ENCODE data around the gene IL17RC. TPM values are rescaled to one million over a fixed set of nuclear protein-coding genes. Genes with fewer than 3 reads are reported as not detected.

Gene IL17RC
- total RNA-seq, 1 experiment from 2014 or later = 17.6 TPM

DNA sequence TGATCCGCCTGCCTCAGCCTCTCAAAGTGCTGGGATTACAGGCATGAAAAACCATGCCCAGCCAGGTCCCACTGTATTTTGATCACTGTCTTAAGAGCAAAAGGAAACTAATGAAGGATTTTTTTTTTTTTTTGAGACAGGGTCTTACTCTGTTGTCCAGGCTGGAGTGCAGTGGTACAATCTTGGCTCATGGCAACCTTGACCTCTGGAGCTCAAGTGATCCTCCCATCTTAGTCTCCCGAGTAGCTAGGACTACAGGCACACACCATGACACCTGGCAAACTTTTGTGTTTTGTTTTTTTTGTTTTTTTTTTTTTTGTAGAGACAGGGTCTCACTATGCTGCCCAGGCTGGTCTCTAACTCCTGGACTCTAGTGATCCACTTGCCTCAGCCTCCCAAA lies 63.4 kb downstream of the IL17RC start:
- TF ChIP-seq POLR2A (IDR thresholded peaks at IDR 0.05; ENCODE audit: borderline replicate concordance, extremely low read depth, insufficient read depth, insufficient read length) (no peak), SP1 (IDR thresholded peaks at IDR 0.05; ENCODE audit: low read depth) (no peak), JUND (IDR thresholded peaks at IDR 0.05) (no peak), CEBPB (IDR thresholded peaks at IDR 0.05; ENCODE audit: low read depth) (no peak), SRF (IDR thresholded peaks at IDR 0.05; ENCODE audit: low read depth) (no peak), ZFX (IDR thresholded peaks at IDR 0.05) (no peak), EZH2phosphoT487 (IDR thresholded peaks at IDR 0.05; ENCODE audit: borderline replicate concordance) (no peak), RAD21 (IDR thresholded peaks at IDR 0.05; ENCODE audit: low read depth) (no peak), TCF7L2 (IDR thresholded peaks at IDR 0.05; ENCODE audit: borderline replicate concordance, extremely low read depth, insufficient read depth, insufficient read length) (no peak), EZH2 (IDR thresholded peaks at IDR 0.05) (no peak), CBX3 (IDR thresholded peaks at IDR 0.05; ENCODE audit: low read depth) (no peak), EGR1 (IDR thresholded peaks at IDR 0.05; ENCODE audit: low read depth) (no peak), ZNF274 (IDR thresholded peaks at IDR 0.05; ENCODE audit: low read depth, low read length) (no peak)
- TF ChIP-seq, protein P1, sequence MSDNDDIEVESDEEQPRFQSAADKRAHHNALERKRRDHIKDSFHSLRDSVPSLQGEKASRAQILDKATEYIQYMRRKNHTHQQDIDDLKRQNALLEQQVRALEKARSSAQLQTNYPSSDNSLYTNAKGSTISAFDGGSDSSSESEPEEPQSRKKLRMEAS (IDR thresholded peaks at IDR 0.05) = no peak
- TF ChIP-seq, protein P2, sequence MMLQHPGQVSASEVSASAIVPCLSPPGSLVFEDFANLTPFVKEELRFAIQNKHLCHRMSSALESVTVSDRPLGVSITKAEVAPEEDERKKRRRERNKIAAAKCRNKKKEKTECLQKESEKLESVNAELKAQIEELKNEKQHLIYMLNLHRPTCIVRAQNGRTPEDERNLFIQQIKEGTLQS (IDR thresholded peaks at IDR 0.05) = no peak
- TF ChIP-seq, protein P3, sequence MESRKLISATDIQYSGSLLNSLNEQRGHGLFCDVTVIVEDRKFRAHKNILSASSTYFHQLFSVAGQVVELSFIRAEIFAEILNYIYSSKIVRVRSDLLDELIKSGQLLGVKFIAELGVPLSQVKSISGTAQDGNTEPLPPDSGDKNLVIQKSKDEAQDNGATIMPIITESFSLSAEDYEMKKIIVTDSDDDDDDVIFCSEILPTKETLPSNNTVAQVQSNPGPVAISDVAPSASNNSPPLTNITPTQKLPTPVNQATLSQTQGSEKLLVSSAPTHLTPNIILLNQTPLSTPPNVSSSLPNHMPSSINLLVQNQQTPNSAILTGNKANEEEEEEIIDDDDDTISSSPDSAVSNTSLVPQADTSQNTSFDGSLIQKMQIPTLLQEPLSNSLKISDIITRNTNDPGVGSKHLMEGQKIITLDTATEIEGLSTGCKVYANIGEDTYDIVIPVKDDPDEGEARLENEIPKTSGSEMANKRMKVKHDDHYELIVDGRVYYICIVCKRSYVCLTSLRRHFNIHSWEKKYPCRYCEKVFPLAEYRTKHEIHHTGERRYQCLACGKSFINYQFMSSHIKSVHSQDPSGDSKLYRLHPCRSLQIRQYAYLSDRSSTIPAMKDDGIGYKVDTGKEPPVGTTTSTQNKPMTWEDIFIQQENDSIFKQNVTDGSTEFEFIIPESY (IDR thresholded peaks at IDR 0.05; ENCODE audit: extremely low read depth, insufficient replicate concordance, low read length) = no peak
- TF ChIP-seq, protein P4, sequence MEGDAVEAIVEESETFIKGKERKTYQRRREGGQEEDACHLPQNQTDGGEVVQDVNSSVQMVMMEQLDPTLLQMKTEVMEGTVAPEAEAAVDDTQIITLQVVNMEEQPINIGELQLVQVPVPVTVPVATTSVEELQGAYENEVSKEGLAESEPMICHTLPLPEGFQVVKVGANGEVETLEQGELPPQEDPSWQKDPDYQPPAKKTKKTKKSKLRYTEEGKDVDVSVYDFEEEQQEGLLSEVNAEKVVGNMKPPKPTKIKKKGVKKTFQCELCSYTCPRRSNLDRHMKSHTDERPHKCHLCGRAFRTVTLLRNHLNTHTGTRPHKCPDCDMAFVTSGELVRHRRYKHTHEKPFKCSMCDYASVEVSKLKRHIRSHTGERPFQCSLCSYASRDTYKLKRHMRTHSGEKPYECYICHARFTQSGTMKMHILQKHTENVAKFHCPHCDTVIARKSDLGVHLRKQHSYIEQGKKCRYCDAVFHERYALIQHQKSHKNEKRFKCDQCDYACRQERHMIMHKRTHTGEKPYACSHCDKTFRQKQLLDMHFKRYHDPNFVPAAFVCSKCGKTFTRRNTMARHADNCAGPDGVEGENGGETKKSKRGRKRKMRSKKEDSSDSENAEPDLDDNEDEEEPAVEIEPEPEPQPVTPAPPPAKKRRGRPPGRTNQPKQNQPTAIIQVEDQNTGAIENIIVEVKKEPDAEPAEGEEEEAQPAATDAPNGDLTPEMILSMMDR (IDR thresholded peaks at IDR 0.05 in 2 of 3, conservative IDR thresholded peaks at IDR 0.05 in 1 of 3; ENCODE audit: borderline replicate concordance in 1 of 3, insufficient read depth in 1 of 3, low read depth in 2 of 3, low read length in 2 of 3) = no peak
- peaks cover 0 to 6% of the 10 kb centered on the region in 2 experiments; a peak in 2 of 4 replicates for H3K36me3 ChIP-seq (ENCODE audit: control insufficient read depth in 1 of 2, insufficient read depth in 2 of 2, low read length in 2 of 2)
- H3K4me1 ChIP-seq (ENCODE audit: control insufficient read depth in 1 of 2, insufficient read depth in 2 of 2, low read length in 2 of 2) = peaks cover 19 to 29% of the 10 kb centered on the region in 2 experiments
- no peaks in the 10 kb centered on the region for H4K20me1 ChIP-seq (ENCODE audit: insufficient read depth)
- intact Hi-C loops (cut with micrococcal nuclease) = loop anchor here (10.0 kb wide), 1 partner anchor 245 kb away; no protein-coding TSS in a partner anchor
- H3K27me3 ChIP-seq (ENCODE audit: insufficient read depth, low read length) = no peaks in the 10 kb centered on the region
- H3K4me2 ChIP-seq (ENCODE audit: low read length) = no peak overlapping the region
- no peak overlapping the region for H3K4me3 ChIP-seq (replicated peaks in 1 of 2; ENCODE audit: low read depth in 1 of 2, low read length in 2 of 2)
- RAD21 ChIA-PET (ENCODE audit: low non-redundant PET in 1 of 2, low total read pairs in 2 of 2, uncharacterized antibody in 2 of 2, unreplicated experiment in 2 of 2) = no interaction called here
- H3K79me2 ChIP-seq (ENCODE audit: insufficient read depth, low read length) = peaks cover 31% of the 10 kb centered on the region
- ATAC-seq (no peak), DNase-seq (ENCODE audit: low read depth, low spot score) (no peak)
- no peak overlapping the region for H2AFZ ChIP-seq (ENCODE audit: low read depth, low read length, poor library complexity, severe bottlenecking)
- CTCF ChIA-PET = no interaction called here
- no peak overlapping the region for H3K27ac ChIP-seq (ENCODE audit: low read depth, low read length)
- no peaks in the 10 kb centered on the region for H3K9me3 ChIP-seq (ENCODE audit: control insufficient read depth in 1 of 2, insufficient read depth in 1 of 2, low read depth in 1 of 2, low read length in 2 of 2)
- no peaks in the 10 kb centered on the region for H3K9me2 ChIP-seq (ENCODE audit: insufficient read depth)
- no peak overlapping the region for H3K9ac ChIP-seq (ENCODE audit: low read length)
- BruUV-seq (replicated peaks) = no TSS peak
- POLR2A ChIA-PET = no interaction called here
